GM21619 (cell line): ENCODE data around the gene UBE4A.
"Not testable (repeated sequence)": the region's sequence is repeated elsewhere in the genome, so short reads cannot be mapped to it uniquely, and the experiment has no call there.

ENCODE experiments used
- ATAC-seq: cut with Tn5 transposase; IDR thresholded peaks from one replicate; pipeline ENCODE4 v1.9.1; 2021; ENCODE audit not compliant: unreplicated experiment

Gene UBE4A

DNA sequence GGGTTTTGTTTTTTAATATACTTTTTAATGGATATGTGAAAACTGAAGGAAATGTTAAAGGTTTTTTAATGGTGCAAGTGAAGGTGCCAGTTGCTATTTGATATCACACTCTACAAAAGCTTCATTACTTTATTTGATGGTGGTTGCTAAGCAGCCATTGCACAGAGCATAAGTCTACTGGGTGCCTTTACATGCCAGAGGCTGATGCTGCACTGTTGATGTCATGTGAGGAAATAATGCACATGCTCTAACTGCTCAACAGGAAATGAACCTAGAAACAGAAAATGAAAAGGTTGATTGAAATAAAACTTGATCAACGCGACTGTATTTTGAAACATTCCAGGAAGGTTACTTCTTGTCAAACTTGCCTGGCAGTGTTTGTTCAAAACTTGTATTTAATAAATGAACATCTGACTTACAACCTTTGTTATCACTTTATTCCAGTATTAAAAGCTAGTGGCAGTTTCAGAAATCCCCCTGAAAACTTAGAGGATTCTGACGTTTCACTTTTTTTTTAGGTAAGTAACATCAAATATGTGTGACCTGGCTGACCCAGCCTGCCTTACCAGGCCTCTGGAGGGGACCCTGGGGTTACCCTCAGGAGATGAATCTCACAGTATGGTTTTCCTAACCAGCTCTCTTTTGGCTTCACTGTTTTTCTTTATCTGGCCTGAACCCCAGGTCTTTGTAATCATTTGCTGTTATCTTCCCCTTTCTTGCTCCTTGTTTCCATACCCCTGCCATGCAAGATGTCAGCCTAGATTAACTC, 39.6 kb downstream of the UBE4A start:
- no peak for ATAC-seq

GRCh38 chr11:118401151-118401879, 41.9 kb downstream of the UBE4A start, which contains the start of gene ATP5MG:
TSS of gene ATP5MG (plus strand) at chr11:118401606. CDS start at chr11:118401666, 60 bp downstream.
- ATAC-seq: peak; percentile 50

- no peak for ATAC-seq
These were observed 42.6 kb downstream of the UBE4A start for GRCh38 chr11:118401880-118402590.

DNA sequence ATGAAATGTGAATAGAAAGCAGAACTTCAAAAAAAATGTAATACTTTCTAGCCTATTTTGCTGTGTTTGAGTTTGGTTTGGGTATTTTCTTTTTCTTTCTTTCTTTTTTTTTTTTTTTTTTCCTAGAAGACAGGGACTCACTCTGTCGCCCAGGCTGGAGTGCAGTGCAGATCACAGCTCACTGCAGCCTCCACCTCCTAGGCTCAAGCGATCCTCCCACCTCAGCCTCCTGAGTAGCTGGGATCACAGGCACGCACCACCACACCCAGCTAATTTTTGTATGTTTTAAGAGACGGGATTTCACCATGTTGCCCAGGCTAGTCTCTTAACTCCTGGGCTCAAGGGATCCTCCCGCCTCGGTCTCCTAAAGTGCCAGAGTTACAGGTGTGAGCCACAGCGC, 43.2 kb downstream of the UBE4A start:
- ATAC-seq: not testable (repeated sequence)

GRCh38 chr11:118406599-118407166, 47.3 kb downstream of the UBE4A start:
- no peak for ATAC-seq

- ATAC-seq: peak; percentile 78
These were observed 50.8 kb downstream of the UBE4A start for GRCh38 chr11:118410055-118410745.

DNA sequence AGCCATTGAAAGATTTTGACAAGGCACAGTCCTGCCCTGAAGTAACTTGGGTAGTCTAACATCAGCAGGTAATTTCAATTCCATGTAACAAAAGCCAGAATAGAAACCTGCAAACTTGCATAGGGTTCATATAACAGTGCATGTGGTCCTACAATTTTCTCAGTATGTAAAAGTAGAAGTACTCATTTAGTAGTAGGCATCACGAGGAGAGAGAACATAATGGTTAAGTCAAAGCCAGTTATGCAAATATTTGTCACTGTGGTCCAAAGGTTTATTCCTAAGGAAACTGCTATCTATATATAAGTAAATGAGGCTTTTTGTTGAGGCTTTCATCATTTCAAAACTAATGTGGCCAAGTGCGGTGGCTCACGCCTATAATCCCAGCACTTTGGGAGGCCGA, 52.1 kb downstream of the UBE4A start:
- no peak for ATAC-seq

GRCh38 chr11:118412921-118413320, 53.5 kb downstream of the UBE4A start:
- no peak for ATAC-seq

DNA sequence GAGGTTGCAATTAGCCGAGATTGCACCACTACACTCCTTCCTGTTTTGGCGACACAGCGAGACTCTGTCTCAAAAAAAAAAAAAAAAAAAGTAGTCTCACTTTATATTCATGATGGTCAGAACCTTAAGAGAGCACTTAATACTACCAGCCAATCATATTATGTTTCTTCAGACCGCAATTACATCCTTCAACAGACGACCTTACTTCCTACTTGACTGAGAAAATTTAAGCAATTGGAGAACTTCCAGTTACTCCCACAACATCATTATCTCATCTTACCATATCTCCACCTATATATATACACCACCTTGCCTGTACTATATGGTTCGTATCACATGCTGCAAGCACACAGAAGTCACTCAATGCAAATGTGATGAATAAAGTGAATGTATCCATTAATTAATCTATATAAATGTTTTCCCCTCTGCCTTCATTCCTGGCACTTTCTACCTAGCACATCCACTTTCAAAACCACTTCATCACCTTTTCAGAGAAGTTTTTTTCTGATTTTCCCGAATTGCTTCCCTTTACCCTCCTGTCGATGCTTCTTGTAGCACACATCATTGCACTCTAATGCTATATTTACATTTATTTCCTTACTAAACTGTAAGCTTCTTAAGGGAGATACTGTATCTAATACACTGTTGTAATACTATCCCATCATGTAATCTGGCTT, 55.8 kb downstream of the UBE4A start:
- ATAC-seq: no peak

DNA sequence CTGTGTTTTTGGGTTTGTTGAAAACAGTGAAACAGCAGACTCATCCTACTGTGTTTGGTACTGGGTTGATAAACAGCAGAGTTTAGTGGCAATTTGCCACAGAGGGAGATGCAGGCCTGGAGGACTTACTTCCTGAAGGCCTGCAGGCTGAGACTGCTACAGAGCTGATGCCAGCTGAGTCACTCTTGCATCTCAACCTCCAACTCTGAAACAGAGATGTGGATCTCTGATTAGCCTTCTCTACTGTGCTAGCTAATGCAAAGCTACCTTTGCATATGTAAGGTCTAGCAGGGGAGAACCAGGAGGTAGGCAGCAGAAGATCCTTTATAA, 56.3 kb downstream of the UBE4A start:
- no peak for ATAC-seq

- not testable (repeated sequence) for ATAC-seq
These were observed 57.5 kb downstream of the UBE4A start for GRCh38 chr11:118416900-118417299.

GRCh38 chr11:118417801-118418200, 58.4 kb downstream of the UBE4A start:
- no peak for ATAC-seq

GRCh38 chr11:118418766-118419165, 59.4 kb downstream of the UBE4A start:
- no peak for ATAC-seq

- ATAC-seq: no peak
These were observed 68.3 kb downstream of the UBE4A start for GRCh38 chr11:118427707-118428106.

- ATAC-seq: no peak
These were observed 71.6 kb downstream of the UBE4A start for GRCh38 chr11:118430956-118431355.

- no peak for ATAC-seq
These were observed 74.7 kb downstream of the UBE4A start for GRCh38 chr11:118434123-118434552.

- ATAC-seq: no peak
These were observed 75.3 kb downstream of the UBE4A start for GRCh38 chr11:118434553-118435289.

DNA sequence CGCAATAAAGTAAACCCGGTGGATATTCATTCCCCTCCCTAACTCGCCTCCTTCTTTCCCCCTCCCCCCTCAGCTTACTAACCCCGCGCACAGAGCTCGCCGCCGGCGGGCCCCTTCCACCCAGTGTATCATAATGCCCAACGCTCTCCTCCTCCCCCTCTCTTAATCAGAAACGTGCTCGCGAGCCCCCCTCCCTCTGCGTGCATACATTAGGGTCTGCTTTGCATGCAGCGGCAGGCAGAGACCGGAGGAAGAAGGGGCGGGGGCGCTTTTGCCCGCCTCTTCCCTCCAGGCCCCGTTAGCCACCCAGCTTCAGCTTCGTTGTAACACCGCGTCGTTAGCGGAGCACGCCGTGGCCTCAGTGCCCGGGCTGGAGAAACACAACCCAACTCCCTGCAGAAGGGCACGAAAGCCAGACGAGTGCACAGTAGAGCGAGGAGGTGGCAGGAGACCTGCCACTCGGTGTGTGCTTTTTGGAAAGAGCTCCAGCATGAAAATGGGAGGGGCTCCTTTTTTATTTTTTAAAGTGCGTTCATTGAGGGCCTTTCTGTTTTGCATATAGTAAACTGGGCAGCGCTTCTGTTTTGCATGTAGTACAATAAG, 76.0 kb downstream of the UBE4A start:
- ATAC-seq: peak; percentile 25
